ENCODE results near the gene PRKCB. TPM values are rescaled to one million over a fixed set of nuclear protein-coding genes. Genes with fewer than 3 reads are reported as not detected.

Gene PRKCB
- total and polyA plus RNA-seq, 2 experiments from 2014 or later: 0.70 to 0.92 TPM

DNA sequence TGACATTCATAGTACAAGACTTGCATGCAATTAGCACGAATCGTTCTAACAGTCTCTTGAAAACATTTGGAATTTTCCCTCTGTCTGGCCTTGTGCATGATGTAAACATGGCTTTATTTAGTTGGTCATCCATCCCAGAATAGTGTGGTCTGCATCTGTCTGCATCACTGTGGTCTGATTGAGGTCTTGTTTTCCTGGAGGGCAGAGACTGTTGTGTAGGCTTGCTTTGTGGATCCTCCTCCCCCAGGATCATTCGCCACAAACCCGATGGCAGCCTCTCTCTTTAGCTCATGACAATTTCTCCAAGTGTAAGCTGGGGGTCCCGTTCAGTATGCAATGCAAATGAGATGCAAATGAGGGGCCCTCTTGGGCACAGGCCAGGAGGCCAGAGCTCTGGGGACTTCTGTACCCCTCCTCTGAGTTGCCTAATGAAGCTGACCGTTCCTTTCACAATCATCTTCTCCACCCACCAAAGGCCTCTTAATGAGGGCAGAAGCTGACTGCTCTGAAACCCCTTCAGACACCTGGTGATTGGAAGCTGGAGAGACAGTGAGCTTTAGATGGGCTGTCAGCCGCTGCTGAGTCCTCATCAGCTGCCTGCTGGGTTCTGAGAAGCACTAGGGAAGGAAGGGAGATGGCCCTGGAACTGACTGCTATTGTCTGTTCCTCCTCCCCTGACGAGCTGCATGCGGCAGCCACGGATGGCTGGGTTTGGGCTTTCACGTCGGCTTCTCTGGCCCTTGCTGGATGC is 219.1 kb downstream of the PRKCB start:
- DNase-seq (ENCODE audit: low spot score): no peak
- peaks cover 58% of the 10 kb centered on the region for H3K27me3 ChIP-seq
- H3K4me2 ChIP-seq: no peak overlapping the region
- H3K9me2 ChIP-seq (replicated peaks; ENCODE audit: insufficient read depth): no peaks in the 10 kb centered on the region
- 38% methylated on average over 12 of the region's 12 CpGs for WGBS (ENCODE audit: low lambda C conversion rate, missing lambda C conversion rate)
- no peaks in the 10 kb centered on the region for H3K4me1 ChIP-seq (ENCODE audit: insufficient read depth)
- no peak overlapping the region for H3K4me3 ChIP-seq
- TF ChIP-seq EZH2phosphoT487 (IDR thresholded peaks at IDR 0.05; ENCODE audit: low read depth, severe bottlenecking, unreplicated experiment): no peak
- TF ChIP-seq EZH2 (IDR thresholded peaks at IDR 0.05; ENCODE audit: borderline replicate concordance): no peak
- TF ChIP-seq, protein P1, sequence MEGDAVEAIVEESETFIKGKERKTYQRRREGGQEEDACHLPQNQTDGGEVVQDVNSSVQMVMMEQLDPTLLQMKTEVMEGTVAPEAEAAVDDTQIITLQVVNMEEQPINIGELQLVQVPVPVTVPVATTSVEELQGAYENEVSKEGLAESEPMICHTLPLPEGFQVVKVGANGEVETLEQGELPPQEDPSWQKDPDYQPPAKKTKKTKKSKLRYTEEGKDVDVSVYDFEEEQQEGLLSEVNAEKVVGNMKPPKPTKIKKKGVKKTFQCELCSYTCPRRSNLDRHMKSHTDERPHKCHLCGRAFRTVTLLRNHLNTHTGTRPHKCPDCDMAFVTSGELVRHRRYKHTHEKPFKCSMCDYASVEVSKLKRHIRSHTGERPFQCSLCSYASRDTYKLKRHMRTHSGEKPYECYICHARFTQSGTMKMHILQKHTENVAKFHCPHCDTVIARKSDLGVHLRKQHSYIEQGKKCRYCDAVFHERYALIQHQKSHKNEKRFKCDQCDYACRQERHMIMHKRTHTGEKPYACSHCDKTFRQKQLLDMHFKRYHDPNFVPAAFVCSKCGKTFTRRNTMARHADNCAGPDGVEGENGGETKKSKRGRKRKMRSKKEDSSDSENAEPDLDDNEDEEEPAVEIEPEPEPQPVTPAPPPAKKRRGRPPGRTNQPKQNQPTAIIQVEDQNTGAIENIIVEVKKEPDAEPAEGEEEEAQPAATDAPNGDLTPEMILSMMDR (IDR thresholded peaks at IDR 0.05; ENCODE audit: poor library complexity): no peak
- H4K20me1 ChIP-seq (ENCODE audit: insufficient read depth, poor library complexity, severe bottlenecking): no peaks in the 10 kb centered on the region
- H3K79me2 ChIP-seq: no peaks in the 10 kb centered on the region
- H3K36me3 ChIP-seq (replicated peaks; ENCODE audit: insufficient read depth, low read depth): no peaks in the 10 kb centered on the region
- H2AFZ ChIP-seq: no peak overlapping the region
- no peak overlapping the region for H3K27ac ChIP-seq
- H3K9me3 ChIP-seq (ENCODE audit: low read depth): no peaks in the 10 kb centered on the region

DNA sequence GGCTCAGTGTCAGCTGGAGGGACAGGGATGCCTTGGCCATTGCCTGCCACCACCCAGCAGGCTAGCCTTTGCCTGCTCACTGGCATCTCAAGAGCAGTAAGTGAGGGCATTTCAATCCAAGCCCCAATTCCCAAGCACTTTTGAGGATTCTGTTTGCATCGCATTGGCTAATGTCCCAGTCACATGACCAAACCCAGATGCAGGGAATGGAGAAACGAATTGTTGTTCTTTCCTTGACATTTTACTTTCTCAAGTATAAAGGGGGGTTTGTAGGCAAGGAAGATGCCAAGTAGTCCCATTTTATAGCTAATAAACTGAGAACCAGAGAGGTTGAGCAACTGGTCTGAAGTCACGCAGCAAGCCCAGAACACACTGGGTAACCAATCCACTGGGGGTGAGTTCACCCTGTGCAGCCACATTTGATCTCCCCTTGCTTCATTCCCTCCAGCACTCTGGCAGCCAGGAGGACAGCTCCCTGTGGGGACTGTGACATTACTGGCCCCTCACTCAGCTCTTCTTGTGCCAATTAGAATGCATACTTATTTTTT is 226.6 kb downstream of the PRKCB start:
- DNase-seq (ENCODE audit: low spot score): no peak
- Histone ChIP-seq H4K20me1 (ENCODE audit: insufficient read depth, poor library complexity, severe bottlenecking) (no peaks in the 10 kb centered on the region), H3K4me2 (no peak overlapping the region), H3K27me3 (peaks cover 12% of the 10 kb centered on the region), H3K9me3 (ENCODE audit: low read depth) (no peaks in the 10 kb centered on the region), H3K4me1 (ENCODE audit: insufficient read depth) (no peaks in the 10 kb centered on the region), H2AFZ (no peak overlapping the region), H3K4me3 (no peak overlapping the region), H3K27ac (no peak overlapping the region), H3K79me2 (no peaks in the 10 kb centered on the region), H3K36me3 (replicated peaks; ENCODE audit: insufficient read depth, low read depth) (no peaks in the 10 kb centered on the region), H3K9me2 (replicated peaks; ENCODE audit: insufficient read depth) (no peaks in the 10 kb centered on the region)
- 76% methylated on average over 3 of the region's 3 CpGs for WGBS (ENCODE audit: low lambda C conversion rate, missing lambda C conversion rate)
- TF ChIP-seq EZH2 (IDR thresholded peaks at IDR 0.05; ENCODE audit: borderline replicate concordance) (no peak), EZH2phosphoT487 (IDR thresholded peaks at IDR 0.05; ENCODE audit: low read depth, severe bottlenecking, unreplicated experiment) (no peak)
- TF ChIP-seq, protein P1 (IDR thresholded peaks at IDR 0.05; ENCODE audit: poor library complexity): no peak

DNA sequence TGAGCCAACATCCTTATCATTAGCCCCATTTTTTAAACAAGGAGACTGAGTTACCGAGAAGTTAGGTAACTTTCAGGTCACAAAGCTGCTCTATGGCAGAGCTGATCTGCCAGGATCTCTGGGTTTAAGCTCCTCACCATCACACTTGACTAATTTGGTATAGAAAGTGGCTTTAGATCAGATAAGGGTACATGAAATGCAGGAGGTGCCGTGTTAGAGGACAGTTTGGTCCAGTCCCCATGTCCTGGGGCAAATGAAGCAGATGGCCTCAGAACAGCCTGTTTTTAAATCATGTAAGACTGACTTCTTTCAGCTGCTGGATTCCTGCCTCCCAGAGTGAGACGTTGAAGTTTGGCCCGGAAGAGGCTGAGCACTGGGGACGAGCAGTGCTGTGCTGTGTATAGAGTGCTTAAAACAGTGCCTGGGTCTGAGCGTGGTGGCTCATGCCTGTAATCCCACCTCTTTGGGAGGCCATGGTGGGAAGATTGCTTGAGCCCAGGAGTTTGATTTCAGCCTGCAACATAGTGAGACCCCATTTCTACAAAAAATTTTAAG is 233.3 kb downstream of the PRKCB start:
- no peaks in the 10 kb centered on the region for H3K9me3 ChIP-seq (ENCODE audit: low read depth)
- no peak overlapping the region for H3K27ac ChIP-seq
- no peak for DNase-seq (ENCODE audit: low spot score)
- no peaks in the 10 kb centered on the region for H3K9me2 ChIP-seq (replicated peaks; ENCODE audit: insufficient read depth)
- H2AFZ ChIP-seq: no peak overlapping the region
- WGBS (ENCODE audit: low lambda C conversion rate, missing lambda C conversion rate): 65% methylated on average over 6 of the region's 6 CpGs
- H4K20me1 ChIP-seq (ENCODE audit: insufficient read depth, poor library complexity, severe bottlenecking): no peaks in the 10 kb centered on the region
- no peaks in the 10 kb centered on the region for H3K79me2 ChIP-seq
- H3K36me3 ChIP-seq (replicated peaks; ENCODE audit: insufficient read depth, low read depth): no peaks in the 10 kb centered on the region
- H3K27me3 ChIP-seq: no peaks in the 10 kb centered on the region
- H3K4me3 ChIP-seq: no peak overlapping the region
- TF ChIP-seq, protein P1 (IDR thresholded peaks at IDR 0.05; ENCODE audit: poor library complexity): no peak
- no peak for TF ChIP-seq EZH2phosphoT487 (IDR thresholded peaks at IDR 0.05; ENCODE audit: low read depth, severe bottlenecking, unreplicated experiment)
- no peak for TF ChIP-seq EZH2 (IDR thresholded peaks at IDR 0.05; ENCODE audit: borderline replicate concordance)
- H3K4me2 ChIP-seq: no peak overlapping the region
- H3K4me1 ChIP-seq (ENCODE audit: insufficient read depth): no peaks in the 10 kb centered on the region
